DND-41 (cell line): ENCODE measurements around the gene FHIT.

Source experiments
- ATAC-seq: fragments of 200-7000 bp; cut with Tn5 transposase; 3 replicates; pipeline ENCODE4 v1.9.1; 2021; ENCODE audit warnings: low read depth; ENCODE audit not compliant: insufficient read depth
- DNase-seq: peaks from one replicate; pipeline ENCODE4 v3.0.0-alpha.2; 2020
- H2AFZ ChIP-seq: 2 replicates; pipeline ENCODE4 v1.6.0; 2012; ENCODE audit warnings: low read depth, low read length
- H3K27ac ChIP-seq: 2 replicates; pipeline ENCODE4 v1.5.1; 2012; ENCODE audit warnings: low read length, inconsistent platforms
- H3K27me3 ChIP-seq: fragments of 200-600 bp; sonication (generic); 2 replicates; pipeline ENCODE4 v1.6.0; 2012; ENCODE audit warnings: low read length, mild to moderate bottlenecking, inconsistent platforms; ENCODE audit not compliant: insufficient read depth, poor library complexity
- H3K36me3 ChIP-seq: 2 replicates; pipeline ENCODE4 v1.5.1; 2012; ENCODE audit warnings: low read length, inconsistent platforms; ENCODE audit not compliant: insufficient read depth
- H3K4me1 ChIP-seq: 2 replicates; pipeline ENCODE4 v1.5.1; 2012; ENCODE audit warnings: mild to moderate bottlenecking, low read length; ENCODE audit not compliant: insufficient read depth
- H3K4me2 ChIP-seq: 2 replicates; pipeline ENCODE4 v1.6.0; 2012; ENCODE audit warnings: mild to moderate bottlenecking, moderate library complexity, low read length, inconsistent platforms; ENCODE audit not compliant: insufficient read depth
- H3K4me3 ChIP-seq, 2 experiments: fragments of 200-600 bp in 1 of 2; shearing (Covaris generic) in 1 of 2; 2 replicates each; pipeline ENCODE4 v1.5.1; 2012 to 2016; ENCODE audit warnings: inconsistent platforms in 2 of 2, low read length in 2 of 2, mild to moderate bottlenecking in 2 of 2, low read depth in 1 of 2, moderate library complexity in 1 of 2
- H3K79me2 ChIP-seq: 2 replicates; pipeline ENCODE4 v1.6.0; 2012; ENCODE audit warnings: low read length, inconsistent platforms; ENCODE audit not compliant: insufficient read depth
- H3K9ac ChIP-seq: 2 replicates; pipeline ENCODE4 v1.6.0; 2012; ENCODE audit warnings: low read depth, mild to moderate bottlenecking, inconsistent platforms, low read length, moderate library complexity
- H3K9me3 ChIP-seq: 2 replicates; pipeline ENCODE4 v1.5.1; 2012; ENCODE audit warnings: low read length, moderate library complexity, mild to moderate bottlenecking, inconsistent platforms; ENCODE audit not compliant: insufficient read depth, severe bottlenecking
- H4K20me1 ChIP-seq: 2 replicates; pipeline ENCODE4 v1.6.0; 2012; ENCODE audit warnings: low read length; ENCODE audit not compliant: insufficient read depth
- CTCF ChIP-seq: IDR thresholded peaks from 2 replicates; pipeline ENCODE4 v1.5.1; 2012; ENCODE audit warnings: borderline replicate concordance, low read length, moderate library complexity, mild to moderate bottlenecking; ENCODE audit not compliant: poor library complexity, severe bottlenecking; ENCODE audit errors: extremely low read depth
- EZH2 ChIP-seq: IDR thresholded peaks from 3 replicates; pipeline ENCODE4 v1.6.1; 2012; ENCODE audit warnings: borderline replicate concordance, low read depth, mild to moderate bottlenecking, moderate library complexity, low read length, inconsistent platforms; ENCODE audit not compliant: severe bottlenecking

The FHIT gene

GRCh38 chr3:60427109-60427508 is 824.1 kb downstream of the FHIT start:
- Histone ChIP-seq H4K20me1 (no peaks in the 10 kb centered on the region), H3K4me2 (no peak overlapping the region), H3K79me2 (no peaks in the 10 kb centered on the region), H3K27me3 (no peaks in the 10 kb centered on the region), H3K9me3 (no peaks in the 10 kb centered on the region), H3K4me3 (no peak overlapping the region), H3K4me1 (no peaks in the 10 kb centered on the region), H2AFZ (no peak overlapping the region), H3K27ac (no peak overlapping the region), H3K9ac (no peak overlapping the region), H3K36me3 (no peaks in the 10 kb centered on the region)
- ATAC-seq (no peak), DNase-seq (no peak)
- TF ChIP-seq CTCF (no peak), EZH2 (no peak)

DNA sequence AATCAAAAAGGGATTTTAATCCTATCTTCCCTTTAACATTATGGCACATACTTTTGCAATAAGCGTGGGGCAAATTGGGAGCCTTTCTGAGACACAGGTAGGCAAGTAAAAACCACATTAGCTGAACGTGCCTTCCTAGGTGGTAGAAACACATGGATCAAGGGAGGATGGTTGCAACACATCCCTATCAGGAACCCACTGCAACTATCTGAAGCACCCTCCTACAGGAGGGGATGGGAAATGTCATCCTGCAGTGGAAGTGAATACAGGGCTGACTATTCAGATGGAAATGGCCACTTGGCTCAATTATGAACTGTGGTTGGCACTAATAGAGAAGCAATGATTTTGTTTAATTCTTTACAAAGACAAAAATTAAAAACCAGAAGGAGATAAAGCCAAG is 826.3 kb downstream of the FHIT start:
- Histone ChIP-seq H3K9me3 (no peaks in the 10 kb centered on the region), H3K36me3 (no peaks in the 10 kb centered on the region), H3K27ac (no peak overlapping the region), H4K20me1 (no peaks in the 10 kb centered on the region), H3K9ac (no peak overlapping the region), H3K4me2 (no peak overlapping the region), H3K79me2 (no peaks in the 10 kb centered on the region), H2AFZ (no peak overlapping the region), H3K4me3 (no peak overlapping the region), H3K27me3 (no peaks in the 10 kb centered on the region), H3K4me1 (no peaks in the 10 kb centered on the region)
- DNase-seq (no peak), ATAC-seq (no peak)
- TF ChIP-seq EZH2: no peak
- no peak for TF ChIP-seq CTCF

DNA sequence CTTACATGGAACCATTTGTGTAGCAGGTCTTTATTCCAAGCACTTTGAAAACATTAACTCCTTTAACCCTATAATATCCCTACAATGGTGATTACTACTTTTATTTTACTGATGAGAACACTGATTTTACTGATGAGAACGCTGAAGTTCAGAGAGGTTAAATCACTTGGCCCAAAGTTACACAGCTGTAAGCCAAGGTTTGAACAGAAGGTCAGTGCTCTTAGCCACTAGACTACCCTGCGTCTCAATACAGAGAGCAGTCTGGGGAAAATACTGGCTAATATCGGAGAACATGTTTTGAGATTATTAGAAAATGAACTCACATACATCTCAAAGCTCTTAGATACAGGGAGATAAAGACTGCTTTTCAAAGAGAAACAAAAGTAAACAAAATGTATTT is 827.2 kb downstream of the FHIT start:
- Histone ChIP-seq H3K4me2 (no peak overlapping the region), H3K27me3 (no peaks in the 10 kb centered on the region), H3K9me3 (no peaks in the 10 kb centered on the region), H3K4me3 (no peak overlapping the region), H3K36me3 (no peaks in the 10 kb centered on the region), H2AFZ (no peak overlapping the region), H3K9ac (no peak overlapping the region), H3K79me2 (no peaks in the 10 kb centered on the region), H3K4me1 (no peaks in the 10 kb centered on the region), H3K27ac (no peak overlapping the region), H4K20me1 (no peaks in the 10 kb centered on the region)
- TF ChIP-seq CTCF (no peak), EZH2 (no peak)
- no peak for DNase-seq
- ATAC-seq: no peak

- Histone ChIP-seq H3K9me3 (no peaks in the 10 kb centered on the region), H3K27me3 (no peaks in the 10 kb centered on the region), H3K27ac (no peak overlapping the region), H2AFZ (no peak overlapping the region), H4K20me1 (no peaks in the 10 kb centered on the region), H3K4me2 (no peak overlapping the region), H3K9ac (no peak overlapping the region), H3K4me1 (no peaks in the 10 kb centered on the region), H3K4me3 (no peak overlapping the region), H3K79me2 (no peaks in the 10 kb centered on the region), H3K36me3 (no peaks in the 10 kb centered on the region)
- DNase-seq: no peak
- TF ChIP-seq CTCF: no peak
- no peak for TF ChIP-seq EZH2
- no peak for ATAC-seq
Observed at GRCh38 chr3:60423556-60423955, 827.7 kb downstream of the FHIT start.
